Neural progenitor cell (in vitro differentiated cells): Measurements from ENCODE around the gene GATA1.

Source experiments
- EZH2 ChIP-seq: fragments of 200-600 bp; sonication (generic); IDR thresholded peaks from 2 replicates; pipeline ENCODE4 v1.6.1; 2017; ENCODE audit warnings: antibody characterized with exemption, mild to moderate bottlenecking, moderate library complexity
- EZH2phosphoT487 ChIP-seq: fragments of 200-600 bp; sonication (generic); IDR thresholded peaks from 2 replicates; pipeline ENCODE4 v1.6.1; 2017; ENCODE audit warnings: antibody characterized with exemption
- TF ChIP-seq, protein P1 (sequence below): fragments of 200-600 bp; sonication (generic); IDR thresholded peaks from 2 replicates; pipeline ENCODE4 v1.5.1; 2017; ENCODE audit warnings: antibody characterized with exemption, mild to moderate bottlenecking

DNA sequence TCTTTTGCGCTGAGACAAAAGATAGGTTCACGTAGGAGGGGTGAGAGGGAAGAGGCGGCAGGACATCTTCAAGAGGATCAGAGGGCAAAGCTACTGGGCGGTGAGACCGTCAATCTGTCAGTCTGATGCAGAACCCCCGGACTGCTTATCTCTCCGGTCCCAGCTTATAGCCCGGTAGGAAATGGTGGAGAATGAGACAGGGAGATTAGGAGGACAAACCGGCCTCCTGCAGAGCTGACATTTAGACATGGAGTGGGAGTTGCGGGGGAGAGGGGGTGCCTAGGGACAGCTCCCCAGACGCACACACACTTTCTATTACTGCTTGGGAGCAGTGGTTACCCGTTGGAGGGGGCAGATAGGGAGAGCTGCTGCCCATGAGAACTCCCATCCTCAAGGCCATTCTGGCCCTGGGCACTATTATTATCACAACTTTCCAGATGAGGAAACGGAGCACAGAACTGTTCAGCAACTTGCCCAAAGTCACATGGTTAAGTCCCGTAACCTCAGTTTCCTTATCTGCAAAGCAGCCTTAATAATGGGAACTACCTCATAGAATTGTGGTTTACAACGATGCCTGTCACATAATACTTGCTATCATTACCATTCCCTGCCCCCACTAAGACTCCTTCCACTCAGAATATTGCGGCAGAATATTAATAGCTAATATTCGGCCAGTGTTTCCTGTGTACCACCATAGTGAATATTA lies 14.3 kb downstream of the GATA1 start:
- TF ChIP-seq EZH2phosphoT487: no peak
- TF ChIP-seq EZH2: no peak
- TF ChIP-seq, protein P1, sequence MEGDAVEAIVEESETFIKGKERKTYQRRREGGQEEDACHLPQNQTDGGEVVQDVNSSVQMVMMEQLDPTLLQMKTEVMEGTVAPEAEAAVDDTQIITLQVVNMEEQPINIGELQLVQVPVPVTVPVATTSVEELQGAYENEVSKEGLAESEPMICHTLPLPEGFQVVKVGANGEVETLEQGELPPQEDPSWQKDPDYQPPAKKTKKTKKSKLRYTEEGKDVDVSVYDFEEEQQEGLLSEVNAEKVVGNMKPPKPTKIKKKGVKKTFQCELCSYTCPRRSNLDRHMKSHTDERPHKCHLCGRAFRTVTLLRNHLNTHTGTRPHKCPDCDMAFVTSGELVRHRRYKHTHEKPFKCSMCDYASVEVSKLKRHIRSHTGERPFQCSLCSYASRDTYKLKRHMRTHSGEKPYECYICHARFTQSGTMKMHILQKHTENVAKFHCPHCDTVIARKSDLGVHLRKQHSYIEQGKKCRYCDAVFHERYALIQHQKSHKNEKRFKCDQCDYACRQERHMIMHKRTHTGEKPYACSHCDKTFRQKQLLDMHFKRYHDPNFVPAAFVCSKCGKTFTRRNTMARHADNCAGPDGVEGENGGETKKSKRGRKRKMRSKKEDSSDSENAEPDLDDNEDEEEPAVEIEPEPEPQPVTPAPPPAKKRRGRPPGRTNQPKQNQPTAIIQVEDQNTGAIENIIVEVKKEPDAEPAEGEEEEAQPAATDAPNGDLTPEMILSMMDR: no peak
